ENCODE measurements around the gene EPHA2. TPM values are rescaled to one million over a fixed set of nuclear protein-coding genes. Genes with fewer than 3 reads are reported as not detected.
A peak's percentile ranks its signal among the peaks of the same experiment; 100 is the strongest.

Gene EPHA2
- total and polyA plus RNA-seq, 2 donors (not counting 3 experiments of a cell fraction or from before 2014, with no cell fraction given): 141 to 147 TPM

DNA sequence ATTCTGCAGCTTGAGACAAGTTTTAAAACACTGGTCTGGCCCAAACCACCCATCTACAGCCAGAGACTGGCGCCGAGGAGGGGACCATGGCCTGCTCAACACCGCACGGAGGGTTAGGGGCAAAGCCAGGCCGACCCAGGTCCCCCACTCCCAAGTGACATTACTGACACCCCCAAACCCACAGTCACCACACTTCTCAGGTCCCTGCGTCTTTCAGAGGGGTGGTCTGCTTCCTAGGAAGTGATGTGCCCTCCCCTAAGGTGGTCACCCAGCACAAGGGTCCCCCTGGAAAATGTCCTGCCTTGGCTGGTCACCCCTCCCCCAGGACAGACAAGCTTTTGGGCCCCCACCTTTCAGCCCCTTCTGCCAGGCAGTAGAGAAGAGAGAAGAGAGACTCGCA lies 20.8 kb upstream of the EPHA2 start:
- DNase-seq (ENCODE audit: low read depth, low spot score) (no peak), FAIRE-seq (no peak)
- H3K9ac ChIP-seq (replicated peaks; ENCODE audit: extremely low read depth, insufficient read depth, low read length): peak overlapping the region; percentile 64
- no TSS peak for BruUV-seq (replicated peaks)
- H3K9me3 ChIP-seq (replicated peaks; ENCODE audit: control insufficient read depth, insufficient read depth, low read length): no peaks in the 10 kb centered on the region
- H3K27ac ChIP-seq (ENCODE audit: insufficient read depth, low read depth, low read length): peak overlapping the region; percentile 84
- H3K4me3 ChIP-seq (replicated peaks in 1 of 3; ENCODE audit: insufficient read depth in 1 of 3, low read depth in 1 of 3, low read length in 3 of 3): no peak overlapping the region
- ChIA-PET CTCF (interaction anchor here (0.7 to 1.4 kb wide), 2 partner anchors 20 to 97 kb away, joined by 3 read pairs; no protein-coding TSS in a partner anchor), POLR2A (no interaction called here)
- intact Hi-C loops (cut with micrococcal nuclease): no loop called here
- H3K27me3 ChIP-seq (ENCODE audit: control insufficient read depth in 2 of 2, insufficient read depth in 2 of 2, low read length in 2 of 2): no peaks in the 10 kb centered on the region
- peak overlapping the region; percentile 52 for H3K4me2 ChIP-seq (ENCODE audit: insufficient read depth, low read length)
- no peaks in the 10 kb centered on the region for H4K20me1 ChIP-seq (replicated peaks; ENCODE audit: control insufficient read depth, extremely low read depth, insufficient read depth, low read length)
- H3K9me1 ChIP-seq (replicated peaks; ENCODE audit: control insufficient read depth, extremely low read depth, insufficient read depth, low read length): no peaks in the 10 kb centered on the region
- peak overlapping the region; percentile 71 for H2AFZ ChIP-seq (ENCODE audit: low read depth, low read length)
- TF ChIP-seq GATA2 (IDR thresholded peaks at IDR 0.05; ENCODE audit: insufficient read depth, insufficient read length, low read depth, low read length) (no peak), POLR2A (IDR thresholded peaks at IDR 0.05; ENCODE audit: low read depth, low read length) (no peak), FOS (IDR thresholded peaks at IDR 0.05; ENCODE audit: borderline replicate concordance, insufficient read depth, low read length) (no peak), EZH2 (IDR thresholded peaks at IDR 0.05; ENCODE audit: borderline replicate concordance, low read depth, low read length, severe bottlenecking) (no peak), POLR2AphosphoS5 (IDR thresholded peaks at IDR 0.05; ENCODE audit: insufficient read depth, low read depth, low read length) (no peak), MYC (IDR thresholded peaks at IDR 0.05; ENCODE audit: low read depth, low read length) (no peak)
- TF ChIP-seq, protein P1, sequence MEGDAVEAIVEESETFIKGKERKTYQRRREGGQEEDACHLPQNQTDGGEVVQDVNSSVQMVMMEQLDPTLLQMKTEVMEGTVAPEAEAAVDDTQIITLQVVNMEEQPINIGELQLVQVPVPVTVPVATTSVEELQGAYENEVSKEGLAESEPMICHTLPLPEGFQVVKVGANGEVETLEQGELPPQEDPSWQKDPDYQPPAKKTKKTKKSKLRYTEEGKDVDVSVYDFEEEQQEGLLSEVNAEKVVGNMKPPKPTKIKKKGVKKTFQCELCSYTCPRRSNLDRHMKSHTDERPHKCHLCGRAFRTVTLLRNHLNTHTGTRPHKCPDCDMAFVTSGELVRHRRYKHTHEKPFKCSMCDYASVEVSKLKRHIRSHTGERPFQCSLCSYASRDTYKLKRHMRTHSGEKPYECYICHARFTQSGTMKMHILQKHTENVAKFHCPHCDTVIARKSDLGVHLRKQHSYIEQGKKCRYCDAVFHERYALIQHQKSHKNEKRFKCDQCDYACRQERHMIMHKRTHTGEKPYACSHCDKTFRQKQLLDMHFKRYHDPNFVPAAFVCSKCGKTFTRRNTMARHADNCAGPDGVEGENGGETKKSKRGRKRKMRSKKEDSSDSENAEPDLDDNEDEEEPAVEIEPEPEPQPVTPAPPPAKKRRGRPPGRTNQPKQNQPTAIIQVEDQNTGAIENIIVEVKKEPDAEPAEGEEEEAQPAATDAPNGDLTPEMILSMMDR (IDR thresholded peaks at IDR 0.05; ENCODE audit: extremely low read depth in 1 of 2, insufficient read depth in 1 of 2, low read depth in 1 of 2, low read length in 2 of 2): no peak
- H3K36me3 ChIP-seq (ENCODE audit: control insufficient read depth in 2 of 2, extremely low read depth in 1 of 2, insufficient read depth in 2 of 2, low read length in 2 of 2): no peaks in the 10 kb centered on the region
- dilution Hi-C loops (cut with MboI; ENCODE audit: extremely low pct_ligation_motif_present, low sequenced_read_pairs): no loop called here
- H3K4me1 ChIP-seq (ENCODE audit: control insufficient read depth, extremely low read depth, insufficient read depth, low read length): peaks cover 51% of the 10 kb centered on the region
- H3K79me2 ChIP-seq (ENCODE audit: control insufficient read depth, insufficient read depth, low read length): peaks cover 3% of the 10 kb centered on the region

All from endothelial cell of umbilical vein (primary cell).